Karpas-422 (cell line): ENCODE results near the gene SERHL2. TPM values are rescaled to one million over a fixed set of nuclear protein-coding genes. Genes with fewer than 3 reads are reported as not detected.
"Not testable (repeated sequence)": the region's sequence is repeated elsewhere in the genome, so short reads cannot be mapped to it uniquely, and the experiment has no call there.

Experiments
- DNase-seq: peaks from one replicate; pipeline ENCODE4 v3.0.0-alpha.2; 2015
- H2AFZ ChIP-seq: fragments of 200-600 bp; sonication (generic); 2 replicates; pipeline ENCODE4 v1.6.1; 2014; ENCODE audit warnings: antibody characterized with exemption, low read length, mixed read lengths
- H3K27ac ChIP-seq: fragments of 200-600 bp; sonication (generic); 2 replicates; pipeline ENCODE4 v1.5.1; 2014; ENCODE audit warnings: mild to moderate bottlenecking, low read length, moderate library complexity
- H3K27me3 ChIP-seq: fragments of 200-600 bp; sonication (generic); 2 replicates; pipeline ENCODE4 v1.6.1; 2014; ENCODE audit warnings: low read length, mixed read lengths
- H3K36me3 ChIP-seq: fragments of 200-600 bp; sonication (generic); 2 replicates; pipeline ENCODE4 v1.6.1; 2014; ENCODE audit warnings: low read length, mixed read lengths; ENCODE audit not compliant: insufficient read depth
- H3K4me1 ChIP-seq: fragments of 200-600 bp; sonication (generic); 2 replicates; pipeline ENCODE4 v1.6.1; 2014; ENCODE audit warnings: mild to moderate bottlenecking, low read length, mixed read lengths
- H3K4me2 ChIP-seq: fragments of 200-600 bp; sonication (generic); 2 replicates; pipeline ENCODE4 v1.6.1; 2014; ENCODE audit warnings: low read length, low read depth, mild to moderate bottlenecking; ENCODE audit not compliant: poor library complexity, severe bottlenecking
- H3K4me3 ChIP-seq: fragments of 200-600 bp; sonication (generic); 2 replicates; pipeline ENCODE4 v1.5.1; 2014; ENCODE audit warnings: mild to moderate bottlenecking, antibody characterized with exemption, low read length, mixed read lengths
- H3K79me2 ChIP-seq: fragments of 200-600 bp; sonication (generic); 2 replicates; pipeline ENCODE4 v1.6.1; 2014; ENCODE audit warnings: mild to moderate bottlenecking, low read length, mixed read lengths
- H3K9ac ChIP-seq: fragments of 200-600 bp; sonication (generic); 2 replicates; pipeline ENCODE4 v1.6.0; 2014; ENCODE audit warnings: low read length
- H3K9me2 ChIP-seq: fragments of 200-600 bp; sonication (generic), shearing (Covaris generic); replicated peaks from 2 replicates; pipeline ENCODE4 v1.6.0; 2014; ENCODE audit warnings: mild to moderate bottlenecking, low read length, moderate library complexity; ENCODE audit not compliant: insufficient read depth
- H3K9me3 ChIP-seq: fragments of 300-700, 200-600 bp; sonication (generic); 2 replicates; pipeline ENCODE4 v1.6.1; 2014; ENCODE audit warnings: low read length, mixed read lengths
- H4K20me1 ChIP-seq: fragments of 200-600 bp; sonication (generic); 2 replicates; pipeline ENCODE4 v1.6.1; 2014; ENCODE audit warnings: mild to moderate bottlenecking, antibody characterized with exemption, low read length, low read depth; ENCODE audit not compliant: insufficient read depth
- total RNA-seq: library from RNA; depleted of rRNA; stranded (reverse); fragments of >200 nt; shearing (Covaris generic); gene quantifications from 2 replicates; pipeline ENCODE4 v1.2.3, GENCODE V29; 2014; ENCODE audit warnings: low replicate concordance

The SERHL2 gene
- total RNA-seq, 1 experiment from 2014 or later: 3.7 TPM

- H3K4me3 ChIP-seq, H3K4me1 ChIP-seq, H3K9ac ChIP-seq, H3K27me3 ChIP-seq, H3K27ac ChIP-seq, H4K20me1 ChIP-seq, H3K9me3 ChIP-seq, H2AFZ ChIP-seq, H3K4me2 ChIP-seq, H3K36me3 ChIP-seq, DNase-seq, H3K79me2 ChIP-seq, H3K9me2 ChIP-seq: not testable (repeated sequence)
These were observed 17.3 kb downstream of the SERHL2 start for GRCh38 chr22:42571068-42571467.

GRCh38 chr22:42574046-42574445, 20.3 kb downstream of the SERHL2 start:
- not testable (repeated sequence) for H3K9ac ChIP-seq, H4K20me1 ChIP-seq, H3K9me2 ChIP-seq, H3K36me3 ChIP-seq, H3K27ac ChIP-seq, H3K27me3 ChIP-seq, DNase-seq, H3K4me1 ChIP-seq, H3K4me2 ChIP-seq, H2AFZ ChIP-seq, H3K79me2 ChIP-seq, H3K4me3 ChIP-seq, H3K9me3 ChIP-seq

GRCh38 chr22:42574468-42574867, 20.7 kb downstream of the SERHL2 start:
- H4K20me1 ChIP-seq, H2AFZ ChIP-seq, H3K9ac ChIP-seq, H3K36me3 ChIP-seq, H3K4me2 ChIP-seq, DNase-seq, H3K27me3 ChIP-seq, H3K27ac ChIP-seq, H3K9me3 ChIP-seq, H3K4me1 ChIP-seq, H3K79me2 ChIP-seq, H3K4me3 ChIP-seq, H3K9me2 ChIP-seq: not testable (repeated sequence)

- not testable (repeated sequence) for H3K27me3 ChIP-seq, H3K4me3 ChIP-seq, H2AFZ ChIP-seq, H3K36me3 ChIP-seq, H3K9me2 ChIP-seq, H3K9me3 ChIP-seq, H3K79me2 ChIP-seq, H3K9ac ChIP-seq, H3K4me2 ChIP-seq, DNase-seq, H3K4me1 ChIP-seq, H4K20me1 ChIP-seq, H3K27ac ChIP-seq
These were observed 22.3 kb downstream of the SERHL2 start for GRCh38 chr22:42575996-42576574.

GRCh38 chr22:42577141-42577540, 23.4 kb downstream of the SERHL2 start:
- not testable (repeated sequence) for H3K4me1 ChIP-seq, H3K9me3 ChIP-seq, H3K9ac ChIP-seq, H3K9me2 ChIP-seq, H4K20me1 ChIP-seq, H3K27ac ChIP-seq, H3K4me3 ChIP-seq, H3K27me3 ChIP-seq, DNase-seq, H3K36me3 ChIP-seq, H3K4me2 ChIP-seq, H2AFZ ChIP-seq
- H3K79me2 ChIP-seq: peaks cover 16% of the 10 kb centered on the region

- H3K4me3 ChIP-seq: no peak overlapping the region
- H3K4me1 ChIP-seq: peaks cover 13% of the 10 kb centered on the region
These were observed 24.0 kb downstream of the SERHL2 start for GRCh38 chr22:42577623-42578240.

GRCh38 chr22:42580040-42580439, 26.3 kb downstream of the SERHL2 start:
- H3K4me3 ChIP-seq, H3K4me2 ChIP-seq, H3K27me3 ChIP-seq, H3K9me3 ChIP-seq, H3K9me2 ChIP-seq, H3K27ac ChIP-seq, H3K9ac ChIP-seq, DNase-seq, H2AFZ ChIP-seq, H4K20me1 ChIP-seq: not testable (repeated sequence)
- peaks cover 16% of the 10 kb centered on the region for H3K4me1 ChIP-seq
- H3K36me3 ChIP-seq: peaks cover 16% of the 10 kb centered on the region
- peaks cover 16% of the 10 kb centered on the region for H3K79me2 ChIP-seq

More at GRCh38 chr22:42577623-42578240, 24.0 kb downstream of the SERHL2 start:
- DNase-seq: no peak
- H3K27me3 ChIP-seq: no peaks in the 10 kb centered on the region
- peaks cover 10% of the 10 kb centered on the region for H3K36me3 ChIP-seq
- no peak overlapping the region for H3K9ac ChIP-seq
- no peak overlapping the region for H3K27ac ChIP-seq
- H3K9me2 ChIP-seq: no peaks in the 10 kb centered on the region
- H2AFZ ChIP-seq: no peak overlapping the region
- peaks cover 16% of the 10 kb centered on the region for H3K79me2 ChIP-seq
- H3K4me2 ChIP-seq: no peak overlapping the region
- 0 out of 2 replicates have a peak, but pooled peaks cover 2% of the 10 kb centered on the region for H4K20me1 ChIP-seq
- H3K9me3 ChIP-seq: no peaks in the 10 kb centered on the region

GRCh38 chr22:42581194-42581761, 27.5 kb downstream of the SERHL2 start:
- H3K4me2 ChIP-seq: peak overlapping the region; percentile 72
- peaks cover 16% of the 10 kb centered on the region for H3K79me2 ChIP-seq
- DNase-seq, H4K20me1 ChIP-seq, H3K9me3 ChIP-seq, H3K27me3 ChIP-seq, H2AFZ ChIP-seq, H3K9me2 ChIP-seq: not testable (repeated sequence)
- H3K27ac ChIP-seq: 0 out of 2 replicates have a peak overlapping the region, but pooled peaks have one; percentile 6
- peaks cover 16% of the 10 kb centered on the region for H3K4me1 ChIP-seq
- H3K4me3 ChIP-seq: peak overlapping the region; percentile 68
- peaks cover 16% of the 10 kb centered on the region for H3K36me3 ChIP-seq
- H3K9ac ChIP-seq: peak overlapping the region; percentile 87
